HG02852 (cell line): ENCODE results near the gene GRIN2B.

ENCODE experiments used
- ATAC-seq: cut with Tn5 transposase; IDR thresholded peaks from one replicate; pipeline ENCODE4 v1.9.1; 2021; ENCODE audit warnings: mild to moderate bottlenecking, moderate library complexity; ENCODE audit not compliant: unreplicated experiment

GRIN2B gene

DNA sequence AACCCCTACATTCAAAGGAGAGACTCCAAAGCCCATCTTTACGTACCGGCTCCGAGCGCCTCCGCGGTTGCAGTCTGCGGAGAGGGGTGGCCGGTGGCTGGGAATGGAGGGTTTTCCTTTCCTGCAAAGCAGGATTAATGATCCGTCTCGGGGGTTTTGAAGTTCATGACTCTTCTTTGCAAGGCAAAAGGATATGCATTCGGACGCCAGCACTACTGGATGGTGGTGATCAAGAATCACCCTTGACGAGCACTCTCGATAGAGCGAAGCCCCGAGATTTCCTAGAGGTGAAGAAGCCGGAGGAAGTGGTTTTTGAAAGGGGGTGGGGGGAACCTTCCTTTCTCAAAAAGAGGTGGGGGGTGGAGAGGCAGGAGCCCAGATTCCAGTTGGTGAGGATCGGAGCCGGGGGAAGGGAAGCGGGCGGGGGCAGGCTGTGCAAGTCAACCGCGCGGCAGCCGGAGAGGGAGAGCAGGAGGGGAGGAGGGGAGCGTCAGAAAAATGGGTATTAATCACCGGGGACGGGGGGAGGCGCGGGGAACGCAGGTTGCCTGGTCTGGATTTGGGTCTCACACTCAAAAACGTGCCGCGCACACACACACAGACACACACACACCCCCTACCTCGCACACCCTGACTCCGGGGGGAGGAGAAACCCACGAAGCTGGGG lies at the start of gene GRIN2B:
Gene GRIN2B (minus strand): TSS at position 307 of the 667 bp plus-strand sequence. CDS start 115,394 bp downstream, outside the sequence.
- no peak for ATAC-seq

- no peak for ATAC-seq
Measured at GRCh38 chr12:14026537-14026936, 45.1 kb upstream of the GRIN2B start.

DNA sequence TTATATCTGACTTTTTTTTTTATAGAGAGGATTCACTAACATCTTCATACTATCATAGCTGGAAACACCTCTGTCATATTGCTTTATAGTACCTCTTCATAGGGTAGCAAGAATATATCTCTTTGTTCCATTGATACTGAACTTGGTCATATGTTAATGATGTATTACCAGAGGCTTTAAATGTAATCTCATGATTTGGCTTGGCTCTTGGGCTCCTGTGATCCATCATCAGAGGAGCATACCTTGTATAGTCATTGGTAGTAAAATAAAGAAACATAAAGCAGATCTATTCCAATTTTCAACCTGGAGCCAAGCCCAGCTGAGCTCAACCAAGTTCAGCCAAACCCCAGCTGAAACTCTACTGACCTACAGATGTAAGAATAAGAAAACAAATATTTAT lies 43.2 kb upstream of the GRIN2B start:
- ATAC-seq = no peak

- ATAC-seq = no peak
Measured at GRCh38 chr12:14018080-14018479, 36.7 kb upstream of the GRIN2B start.

DNA sequence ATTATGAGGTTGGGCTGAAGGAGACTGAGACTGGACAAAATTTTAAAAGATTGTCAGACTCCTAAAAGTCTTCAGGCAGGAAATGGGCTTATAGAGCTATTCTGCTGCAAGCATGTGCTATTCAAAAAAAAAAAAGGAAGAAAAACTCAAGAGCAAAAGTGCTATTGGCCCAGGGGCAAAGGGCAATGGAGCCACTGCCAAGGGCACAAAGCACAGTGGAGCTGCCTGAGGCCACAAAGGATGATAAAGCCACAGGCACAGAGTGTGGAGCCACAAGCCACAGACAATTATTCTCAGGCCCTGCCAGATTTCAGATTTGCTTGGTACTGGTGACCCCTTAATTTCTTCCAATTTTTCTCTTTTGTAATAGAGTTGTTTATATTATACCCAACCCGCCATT lies 29.6 kb upstream of the GRIN2B start:
- no peak for ATAC-seq

- ATAC-seq = no peak
Measured at GRCh38 chr12:14007639-14008038, 26.2 kb upstream of the GRIN2B start.

GRCh38 chr12:13992585-13992984 lies 11.2 kb upstream of the GRIN2B start:
- no peak for ATAC-seq

GRCh38 chr12:13992106-13992505 lies 10.7 kb upstream of the GRIN2B start:
- ATAC-seq = no peak

DNA sequence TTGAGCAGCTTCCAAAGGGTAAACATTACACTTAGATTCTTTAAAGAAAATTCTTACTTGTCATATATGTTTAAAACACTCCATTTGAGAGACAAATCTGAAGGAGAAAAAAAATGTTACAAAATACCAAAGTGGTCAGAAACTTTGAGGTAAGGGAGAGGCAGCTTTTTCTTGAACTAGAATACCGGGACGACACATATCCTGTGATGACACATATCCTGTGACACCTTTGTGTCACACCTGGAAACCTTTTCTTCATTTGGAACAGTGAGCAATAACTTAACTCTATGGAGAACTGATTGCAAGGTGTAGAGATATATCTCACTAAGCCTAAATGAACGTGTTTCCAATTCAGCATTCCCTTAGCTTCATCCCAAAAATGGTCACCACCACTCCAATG lies 4.6 kb upstream of the GRIN2B start:
- no peak for ATAC-seq

GRCh38 chr12:13981990-13982389 lies 588 bp upstream of the GRIN2B start:
- ATAC-seq = no peak

GRCh38 chr12:13980538-13981295 lies 685 bp downstream of the GRIN2B start:
- no peak for ATAC-seq

GRCh38 chr12:13979772-13980378 lies 1.5 kb downstream of the GRIN2B start:
- no peak for ATAC-seq

DNA sequence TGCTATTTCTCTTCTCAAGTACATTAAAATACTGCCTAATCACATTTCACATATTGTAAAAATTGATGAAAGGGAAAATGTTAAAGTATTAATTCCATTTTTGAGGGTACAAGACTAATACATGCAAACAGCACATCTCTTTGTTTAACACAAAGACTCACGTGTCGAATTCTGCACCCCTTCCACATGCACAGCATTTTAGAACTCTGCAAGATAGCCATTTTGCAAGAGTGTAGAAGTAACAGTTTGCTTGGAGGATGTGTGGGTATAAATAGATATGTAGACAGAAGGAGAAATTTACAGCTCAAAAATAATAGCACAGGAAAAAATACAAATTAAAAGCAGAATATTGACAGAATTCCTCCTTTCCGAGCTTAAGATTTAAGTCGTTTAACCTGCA lies 2.5 kb downstream of the GRIN2B start:
- no peak for ATAC-seq

DNA sequence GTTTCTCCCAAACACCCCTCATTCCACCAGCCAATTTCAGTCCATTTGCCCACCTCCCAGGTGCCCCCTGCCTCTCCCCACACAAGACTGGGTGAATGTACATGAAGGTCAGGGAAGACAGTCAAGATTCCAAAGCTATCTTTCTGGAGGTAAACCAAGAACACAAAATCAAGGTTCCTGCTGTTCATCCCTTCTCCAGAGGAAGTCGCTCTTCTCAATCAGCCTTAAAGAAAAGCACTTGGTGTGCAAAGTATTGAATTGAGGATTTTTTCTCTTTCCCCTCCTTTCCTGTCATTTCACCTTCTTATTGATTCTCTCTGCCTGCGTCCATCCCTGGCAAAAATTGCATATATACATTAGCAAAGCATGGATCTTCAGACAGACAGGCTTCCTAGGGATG lies 4.5 kb downstream of the GRIN2B start:
- ATAC-seq = no peak

DNA sequence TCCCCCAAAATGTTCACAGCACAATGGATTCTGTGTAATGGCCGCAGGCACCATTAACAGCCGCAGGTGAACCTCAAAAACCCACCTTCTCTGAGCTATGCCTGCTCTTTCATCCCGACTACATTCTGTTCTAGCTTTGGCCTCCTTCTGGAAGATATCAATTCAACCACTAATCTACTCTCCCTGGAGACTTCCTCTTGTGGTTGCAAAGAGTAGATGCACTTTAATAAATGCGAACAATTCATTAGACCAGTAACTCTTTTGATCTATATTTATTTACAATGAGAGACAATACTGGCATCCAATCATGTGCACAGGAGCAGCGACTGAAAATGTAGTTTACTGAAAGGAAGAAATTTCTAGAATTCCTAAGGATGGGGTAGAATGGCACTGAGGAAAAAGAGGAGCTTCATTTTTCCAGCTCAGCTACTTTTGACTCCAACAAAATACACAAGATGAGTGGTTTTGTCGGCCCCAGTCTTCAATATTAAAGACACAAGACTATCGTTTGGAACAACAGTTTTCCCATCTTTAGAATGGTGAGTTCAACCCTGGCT lies 5.3 kb downstream of the GRIN2B start:
- no peak for ATAC-seq

DNA sequence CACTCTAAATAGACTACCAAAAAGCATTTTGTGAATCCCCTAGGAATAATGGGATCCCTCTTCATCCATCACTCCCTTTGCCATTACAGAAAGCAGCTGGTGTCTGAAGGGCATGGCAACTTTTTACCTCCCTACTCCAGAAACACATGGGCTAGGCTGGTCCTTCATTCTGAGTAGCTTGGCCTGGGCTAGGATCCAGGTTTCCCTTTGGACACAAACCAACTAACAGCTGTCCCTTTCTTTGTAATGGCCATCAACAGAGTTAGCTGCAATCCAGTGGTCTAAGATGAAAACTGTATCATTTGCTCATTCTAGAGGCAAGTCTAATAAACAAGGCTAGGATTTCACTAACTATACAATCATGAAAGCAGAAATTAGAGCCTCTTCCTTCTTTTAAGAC lies 7.4 kb downstream of the GRIN2B start:
- ATAC-seq = no peak

- no peak for ATAC-seq
Measured at GRCh38 chr12:13970803-13971202, 10.6 kb downstream of the GRIN2B start.

DNA sequence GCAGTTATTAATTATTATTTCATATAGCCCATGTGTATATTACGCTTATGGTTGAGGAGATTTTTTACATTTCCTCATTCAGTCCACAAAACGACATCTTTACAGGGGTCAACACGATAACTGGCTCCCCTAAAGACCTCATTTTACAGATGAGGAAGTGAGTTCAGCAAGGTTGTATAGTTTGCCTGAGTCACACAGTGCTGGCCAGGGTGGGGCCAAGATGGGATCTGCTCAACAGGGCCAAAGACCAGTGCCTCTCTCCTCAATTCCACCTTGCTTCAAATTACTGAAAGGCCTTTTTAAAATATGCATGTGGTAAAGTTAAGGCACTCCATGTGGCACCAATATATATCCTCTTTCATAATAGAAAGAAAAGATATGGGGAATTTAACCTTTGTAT lies 13.1 kb downstream of the GRIN2B start:
- no peak for ATAC-seq

GRCh38 chr12:13964666-13965065 lies 16.7 kb downstream of the GRIN2B start:
- no peak for ATAC-seq

DNA sequence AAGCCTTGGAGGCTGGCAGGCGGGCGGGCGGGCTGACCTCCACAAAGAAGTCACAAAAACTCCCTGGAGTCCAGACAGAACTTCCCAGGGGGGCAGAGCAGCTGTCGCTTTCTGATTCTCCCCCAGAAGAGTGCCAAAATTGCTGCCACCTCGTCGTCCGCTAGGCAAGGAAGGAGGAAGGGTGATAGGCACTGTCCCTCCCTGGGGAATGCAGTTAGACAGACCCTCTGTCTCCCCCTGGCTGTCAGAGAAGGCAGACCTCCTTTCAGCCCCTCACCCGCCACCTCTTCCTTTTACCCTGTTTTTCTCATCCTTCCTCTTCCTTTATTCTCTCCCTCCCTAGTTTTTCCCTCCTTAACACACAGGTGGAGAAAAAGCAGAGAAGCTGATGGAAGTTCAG lies 18.7 kb downstream of the GRIN2B start:
- ATAC-seq = no peak

- ATAC-seq = no peak
Measured at GRCh38 chr12:13961971-13962370, 19.4 kb downstream of the GRIN2B start.
